G401.6 (cell line): ENCODE measurements around the gene MDC1.
"Not testable (repeated sequence)": the region's sequence is repeated elsewhere in the genome, so short reads cannot be mapped to it uniquely, and the experiment has no call there.

Experiments used
- FAIRE-seq: peaks from 2 replicates; lab custom pipeline; 2012; peaks lifted over from hg19 to GRCh38; lab: Jason Lieb, UNC

MDC1 gene

DNA sequence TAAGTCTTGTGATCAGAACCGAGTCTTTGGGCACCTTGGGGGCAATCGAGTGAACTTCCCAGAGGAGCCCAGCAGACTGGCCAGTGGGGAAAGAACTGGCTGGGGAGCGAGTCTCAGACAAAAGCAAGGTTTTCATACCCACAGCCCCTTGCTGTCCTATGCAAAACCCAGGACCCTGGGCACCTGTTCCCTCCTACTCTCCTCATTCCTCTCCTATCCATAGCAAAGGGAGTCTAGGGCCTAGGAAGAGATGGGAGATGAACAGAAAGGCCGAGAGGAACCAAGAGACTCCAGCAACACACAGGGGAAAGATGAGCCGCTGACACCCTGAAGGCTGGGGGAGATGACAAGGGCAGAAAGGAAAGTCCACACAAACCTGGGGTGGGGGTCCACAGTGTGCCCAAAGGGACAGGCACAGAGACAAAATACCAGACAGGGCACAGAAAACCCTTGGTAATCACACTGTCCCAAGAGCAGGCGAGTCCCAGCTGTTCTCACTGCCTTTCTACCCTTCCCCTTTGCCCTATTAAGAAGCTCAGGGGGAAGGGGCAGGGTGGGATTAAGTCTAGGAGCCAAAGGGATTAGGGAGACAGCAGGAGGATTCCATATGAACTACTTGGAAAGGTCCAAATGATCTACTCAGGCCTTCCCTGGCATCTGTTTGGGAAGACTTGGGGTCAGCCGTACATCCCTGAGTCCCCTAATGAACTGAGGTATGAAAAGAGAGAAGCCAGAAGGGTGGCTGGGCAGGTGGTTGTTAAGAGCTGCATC is 37.1 kb downstream of the MDC1 start:
- no peak for FAIRE-seq

DNA sequence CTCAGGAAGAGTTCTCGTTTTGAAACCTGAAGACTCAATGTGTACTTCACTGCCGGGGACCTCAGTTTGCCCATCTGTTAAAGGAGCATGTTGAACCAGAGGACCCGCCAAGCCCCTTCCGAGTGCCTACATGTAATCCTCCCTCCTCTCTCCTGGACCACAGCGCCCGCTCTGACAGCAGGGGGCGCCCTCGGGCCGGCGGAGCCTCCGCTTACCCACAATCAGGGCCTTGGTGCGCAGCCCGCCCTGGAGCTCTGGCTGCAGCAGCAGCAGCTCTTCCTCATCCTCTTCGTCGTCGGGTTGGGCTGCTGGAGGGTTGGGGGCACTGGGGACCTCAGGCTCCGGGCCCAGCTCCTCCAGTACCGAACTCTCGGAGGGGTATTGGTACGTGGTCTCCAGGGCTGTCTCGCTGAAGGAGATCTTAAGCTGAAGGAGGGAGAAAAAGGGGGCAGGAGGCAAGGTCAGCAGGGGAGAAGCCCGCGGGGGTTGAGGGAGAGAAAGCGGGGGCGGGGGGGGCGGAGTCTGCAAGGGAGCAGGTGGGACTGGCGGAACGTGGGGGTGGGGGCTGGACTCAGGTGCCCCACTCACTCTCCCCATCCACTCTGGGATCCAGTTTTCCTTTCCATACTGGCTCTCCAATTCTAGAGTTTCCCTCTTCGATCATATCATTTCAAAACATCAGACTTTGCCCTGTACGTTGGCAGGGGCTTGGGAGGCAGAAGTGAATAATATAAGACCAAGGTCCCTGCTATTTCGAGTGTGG is 37.9 kb downstream of the MDC1 start:
- no peak for FAIRE-seq

DNA sequence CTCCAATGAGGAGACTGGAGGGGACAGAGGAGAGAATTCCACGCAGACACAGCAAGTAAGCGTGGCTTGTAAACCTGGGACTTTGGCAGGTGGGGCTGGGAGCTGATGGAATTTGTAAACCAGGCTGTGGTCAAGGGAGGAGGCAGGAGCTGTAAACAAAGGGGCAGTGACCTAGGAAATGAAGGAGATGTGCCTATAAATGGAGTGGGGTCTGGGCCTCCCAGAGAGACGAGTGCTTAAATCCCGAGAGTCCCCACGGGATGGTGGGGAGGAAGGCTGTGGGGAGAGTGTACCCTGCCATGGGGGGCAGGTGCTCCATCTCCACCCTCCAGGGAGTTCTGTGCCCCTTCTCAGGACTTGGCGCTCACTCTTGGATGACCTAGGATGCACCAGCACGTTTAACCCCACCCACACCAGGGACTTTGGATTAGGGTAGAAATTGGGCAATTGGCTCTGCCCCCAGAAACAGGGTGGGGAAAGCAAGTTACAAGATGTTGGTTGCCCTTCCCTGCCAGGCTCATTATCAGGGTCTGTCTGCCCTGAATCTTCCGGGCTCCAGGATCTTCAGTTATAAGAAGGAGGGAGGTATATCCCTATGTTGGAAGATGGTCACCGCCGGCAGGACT is 40.3 kb downstream of the MDC1 start:
- no peak for FAIRE-seq

DNA sequence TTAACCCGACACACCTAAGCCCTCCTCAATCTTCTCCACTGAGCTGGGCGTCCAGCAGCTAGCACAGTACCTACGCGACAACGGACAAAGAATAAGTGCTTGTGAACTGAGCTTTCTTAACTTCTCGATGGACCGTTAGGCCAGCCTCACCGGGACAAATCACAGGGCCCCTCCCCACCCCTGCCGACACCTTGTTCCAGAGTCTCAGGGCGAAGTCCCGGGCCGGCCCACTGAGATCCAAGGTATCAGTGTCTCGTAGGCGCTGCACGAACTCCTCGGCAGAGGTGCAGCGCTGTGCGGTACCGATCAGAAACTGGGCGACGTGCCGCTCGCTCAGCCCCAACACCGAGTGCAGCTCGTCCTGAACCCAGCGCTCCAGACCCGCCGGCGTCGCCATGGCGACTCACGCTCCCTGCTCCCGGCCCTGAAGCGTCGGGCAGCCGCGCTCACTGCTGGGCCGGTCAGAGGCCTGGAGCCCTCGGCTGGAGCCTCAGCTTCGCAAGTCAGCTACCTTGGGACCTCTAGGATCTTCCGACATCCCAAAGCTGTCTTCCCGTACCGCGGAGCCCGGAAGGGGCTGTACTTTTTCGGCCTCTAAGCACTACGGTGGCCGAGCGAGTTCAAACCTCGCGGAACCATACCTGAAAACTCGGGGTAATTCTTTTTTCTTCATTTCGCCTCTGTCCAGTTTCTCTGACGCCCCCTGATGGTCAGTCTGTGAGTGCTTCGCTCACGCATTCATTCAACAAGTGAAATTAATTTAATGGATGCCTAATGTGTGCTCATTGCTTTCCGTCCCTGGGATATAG is 44.4 kb downstream of the MDC1 start, which contains the start of gene DHX16:
Gene DHX16 (minus strand): TSS at position 562 of the 809 bp plus-strand sequence. CDS start 165 bp downstream, at position 397.
- peak; percentile 95 for FAIRE-seq

DNA sequence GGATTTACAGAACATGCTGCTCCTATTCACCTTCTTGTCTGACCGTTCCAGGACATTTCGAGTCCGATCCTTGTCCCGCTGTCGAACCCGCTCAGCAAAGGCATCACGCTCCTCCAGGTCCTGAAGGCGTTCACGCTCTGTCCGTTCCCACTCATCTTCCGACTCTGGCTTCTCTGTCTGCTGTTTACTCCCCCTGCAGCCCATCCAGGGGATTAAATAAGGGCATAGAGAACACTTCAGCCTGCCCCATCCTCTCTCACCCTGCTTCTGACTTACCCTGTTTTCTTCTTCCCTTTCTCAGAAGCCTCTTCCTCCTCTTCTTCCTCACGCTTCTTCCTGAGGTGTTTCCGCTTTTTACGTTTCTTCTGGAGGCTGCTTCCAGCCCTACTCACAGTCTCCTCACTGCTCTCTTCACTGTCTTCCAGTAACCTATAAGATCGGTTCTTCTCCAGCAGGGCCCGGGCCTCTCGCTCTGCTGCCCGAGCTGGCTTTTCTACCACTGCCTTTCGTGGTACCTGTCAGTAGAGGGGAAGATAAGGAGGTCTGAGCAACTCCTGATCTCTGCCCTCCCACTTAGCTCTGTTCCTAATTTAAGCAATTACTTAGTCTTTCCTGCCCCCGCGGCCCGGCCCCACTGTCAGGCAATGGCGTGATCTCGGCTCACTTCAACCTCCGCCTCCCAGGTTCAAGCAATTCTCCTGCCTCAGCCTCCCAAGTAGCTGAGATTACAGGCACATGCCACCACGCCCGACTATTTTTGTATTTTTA is 46.1 kb downstream of the MDC1 start:
- no peak for FAIRE-seq

DNA sequence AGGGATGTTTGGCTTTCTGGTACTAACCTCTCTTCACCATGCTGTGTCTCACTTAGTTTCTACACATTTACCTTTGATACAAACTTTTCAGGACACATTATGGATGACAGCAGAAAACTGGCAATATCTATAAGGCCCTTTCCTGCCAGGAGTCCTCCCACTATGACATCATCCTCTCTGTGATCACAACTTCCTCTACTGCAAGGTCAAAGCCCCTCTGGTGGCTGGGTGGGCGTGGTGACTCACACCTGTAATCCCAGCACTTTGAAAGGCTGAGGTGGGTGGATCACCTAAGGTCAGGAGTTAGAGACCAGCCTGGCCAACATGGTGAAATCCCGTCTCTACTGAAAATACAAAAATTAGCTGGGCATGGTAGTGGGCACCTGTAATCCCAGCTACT is 50.8 kb downstream of the MDC1 start:
- not testable (repeated sequence) for FAIRE-seq

DNA sequence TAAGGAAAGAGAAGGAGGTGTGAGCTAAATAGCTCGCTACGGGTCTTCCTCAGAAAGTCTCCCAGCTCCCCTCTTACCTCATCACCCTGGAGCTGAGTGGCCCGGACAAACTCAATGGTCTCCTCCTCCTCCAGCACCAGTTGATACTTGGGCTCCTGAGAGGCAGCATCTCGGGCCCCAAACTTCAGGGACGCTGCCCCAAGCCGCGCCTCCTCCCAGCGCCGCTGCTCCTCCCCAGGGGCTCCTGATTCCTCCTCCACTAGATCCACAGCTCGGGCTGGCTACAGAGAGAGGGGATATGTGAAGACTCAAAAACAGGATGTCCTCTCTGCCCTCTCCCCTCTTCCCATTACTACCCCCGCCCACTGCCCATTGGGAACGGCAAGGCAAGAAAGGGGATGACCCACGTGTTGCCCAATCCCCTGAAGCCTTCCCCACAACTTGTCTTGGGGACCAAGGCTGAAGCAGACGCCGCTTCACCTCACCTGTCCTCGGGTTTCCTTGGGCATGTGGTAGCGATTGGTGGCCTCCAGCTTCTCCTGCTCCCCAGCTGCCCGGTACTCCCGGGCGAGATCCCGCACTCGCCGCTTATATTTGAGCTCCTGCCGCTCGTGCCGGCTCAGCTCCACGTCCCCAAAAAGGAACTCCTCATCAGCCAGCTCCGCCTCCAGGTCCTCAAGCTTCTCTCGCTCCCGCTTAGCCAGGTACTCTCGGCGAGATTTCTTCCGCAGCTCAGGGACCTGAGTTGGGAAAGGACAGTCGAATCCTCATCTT is 51.9 kb downstream of the MDC1 start:
- no peak for FAIRE-seq

DNA sequence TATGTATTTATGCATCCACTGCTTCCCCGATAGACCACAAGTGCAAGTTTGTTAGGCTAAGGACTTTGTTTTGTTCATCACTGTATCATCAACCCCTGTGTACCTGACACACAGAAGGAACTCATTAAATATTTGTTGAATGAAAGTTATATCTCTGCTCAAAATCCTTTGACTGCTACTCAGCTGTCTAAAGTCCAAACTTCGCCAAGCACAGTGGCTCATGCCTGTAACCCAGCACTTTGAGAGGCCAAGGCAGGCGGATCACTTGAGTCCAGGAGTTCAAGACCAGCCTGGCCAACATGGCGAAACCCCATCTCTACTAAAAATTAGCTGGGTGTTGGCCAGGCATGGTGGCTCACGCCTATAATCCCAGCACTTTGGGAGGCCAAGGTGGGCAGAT is 59.2 kb downstream of the MDC1 start:
- FAIRE-seq, result not testable (repeated sequence)

DNA sequence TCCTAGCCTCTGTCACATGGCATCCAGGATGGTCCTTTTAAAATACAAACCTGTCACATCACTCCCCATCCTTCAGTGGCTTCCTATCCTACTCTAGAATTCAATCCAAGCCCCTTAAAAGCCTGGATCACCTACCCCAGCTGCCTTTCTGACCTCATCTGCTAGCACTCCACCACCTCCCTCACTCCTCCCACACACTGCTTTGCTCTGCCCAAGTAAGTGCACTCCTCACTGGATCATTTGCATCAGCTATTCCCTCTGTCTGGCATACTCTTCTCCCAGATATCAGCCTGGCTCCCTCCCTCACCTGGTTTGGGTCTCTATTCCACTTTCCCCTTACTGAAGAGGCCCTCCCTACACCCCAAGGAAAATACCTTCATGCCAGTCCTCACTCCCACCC is 59.6 kb downstream of the MDC1 start:
- no peak for FAIRE-seq

DNA sequence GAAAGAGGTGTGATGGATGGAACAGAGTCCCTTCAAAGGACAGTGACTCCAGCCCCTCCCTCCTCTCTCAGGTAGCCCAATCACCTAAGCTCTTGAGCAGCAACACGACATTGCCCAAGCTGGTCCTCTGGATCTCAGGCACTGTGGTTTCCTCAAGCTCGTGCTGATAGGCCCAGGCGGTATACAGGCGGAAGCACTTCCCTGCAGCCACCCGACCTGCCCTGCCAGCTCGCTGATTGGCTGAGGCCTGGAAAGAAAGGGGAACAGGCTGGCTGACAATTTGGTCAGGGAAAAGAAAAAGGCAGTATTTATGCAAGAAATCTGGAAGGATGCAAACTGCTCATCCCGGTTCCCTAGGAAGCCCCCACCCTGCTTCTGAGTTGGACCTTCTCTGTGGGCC is 60.6 kb downstream of the MDC1 start:
- FAIRE-seq, result no peak

DNA sequence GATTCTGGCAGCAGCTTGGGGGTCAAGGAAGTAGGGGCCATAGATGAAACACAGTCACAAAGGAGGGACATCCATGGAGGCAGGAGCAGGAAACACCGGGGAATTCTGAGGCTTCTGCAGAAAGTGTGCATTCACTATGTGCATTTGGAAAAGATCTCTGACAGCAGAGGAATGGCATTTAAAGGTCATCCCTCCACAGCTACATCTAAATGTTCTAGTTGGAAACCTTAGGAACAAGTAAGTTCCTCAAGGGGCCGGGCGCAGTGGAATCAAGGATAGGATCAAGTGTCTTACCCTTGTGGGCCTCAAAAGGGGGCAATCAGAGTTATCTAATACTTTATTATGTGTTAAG is 61.4 kb downstream of the MDC1 start:
- no peak for FAIRE-seq

DNA sequence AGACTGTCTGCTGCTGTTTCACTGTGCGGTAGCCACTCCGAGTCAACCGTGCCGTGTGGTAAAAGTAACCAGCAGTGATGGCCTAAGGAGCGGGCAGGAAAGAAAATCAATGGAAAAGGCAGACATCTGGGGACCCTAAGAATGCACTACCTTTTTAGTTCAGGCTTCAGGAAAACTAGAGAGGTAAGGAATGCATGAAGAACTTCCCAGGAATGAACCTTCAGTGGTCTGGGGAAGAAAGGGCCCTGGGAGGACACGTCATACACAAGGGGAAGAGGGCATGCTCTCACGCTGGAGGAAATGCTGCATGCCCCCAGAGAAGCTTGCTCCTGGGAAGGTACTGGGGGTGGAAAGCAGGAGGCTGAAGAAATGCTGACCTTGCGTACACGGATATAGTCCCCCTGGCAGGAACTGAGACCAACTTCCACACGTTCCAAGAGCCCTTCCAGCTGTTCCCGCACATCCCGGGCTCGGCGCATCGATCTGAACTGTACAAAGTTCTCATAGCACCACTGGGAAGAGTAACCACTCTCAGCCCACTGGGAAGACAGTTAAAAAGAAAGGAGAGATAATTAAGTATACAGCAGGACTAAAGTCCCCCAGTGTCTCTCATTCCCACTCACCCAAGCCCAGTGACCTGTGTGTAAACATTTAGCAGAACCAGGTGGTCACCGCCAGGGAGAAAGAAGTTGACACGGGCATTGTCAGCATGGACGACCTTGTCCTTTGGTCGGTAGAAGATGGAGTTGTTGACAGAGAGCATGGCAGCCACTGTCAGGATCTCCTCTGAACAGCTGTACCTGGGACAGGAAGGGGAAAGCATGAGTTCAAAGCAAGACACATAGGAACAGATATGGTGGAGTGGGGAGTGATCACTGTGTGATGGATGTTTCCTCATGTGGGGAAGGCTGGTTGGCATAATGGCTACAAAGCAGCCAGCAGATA is 62.0 kb downstream of the MDC1 start:
- FAIRE-seq, result no peak

DNA sequence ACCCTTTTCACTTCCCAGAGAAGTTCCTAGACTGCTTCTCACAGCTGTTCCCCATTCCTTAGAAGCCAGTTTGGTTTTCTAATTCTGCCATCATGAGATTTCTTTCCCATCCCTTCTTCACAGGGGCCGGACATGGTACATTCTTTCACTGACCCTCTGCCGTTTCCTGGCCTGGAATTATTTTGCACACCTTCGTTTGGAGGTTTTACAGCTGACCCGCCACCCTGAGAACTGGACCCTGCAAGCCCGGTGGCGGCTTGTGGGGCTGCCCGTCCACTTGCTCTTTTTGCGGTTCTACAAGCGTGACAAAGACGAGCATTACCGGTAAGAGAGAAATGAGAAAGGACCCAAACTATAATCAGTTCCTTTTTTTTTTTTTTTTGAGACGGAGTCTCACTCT is 65.9 kb downstream of the MDC1 start:
- FAIRE-seq, result no peak
